HG03521 (cell line): Measurements from ENCODE around the gene PTEN.
"Not testable (repeated sequence)": the region's sequence is repeated elsewhere in the genome, so short reads cannot be mapped to it uniquely, and the experiment has no call there.

Experiments used
- ATAC-seq: cut with Tn5 transposase; IDR thresholded peaks from one replicate; pipeline ENCODE4 v1.9.1; 2021; ENCODE audit warnings: mild to moderate bottlenecking, moderate library complexity; ENCODE audit not compliant: unreplicated experiment

PTEN gene

DNA sequence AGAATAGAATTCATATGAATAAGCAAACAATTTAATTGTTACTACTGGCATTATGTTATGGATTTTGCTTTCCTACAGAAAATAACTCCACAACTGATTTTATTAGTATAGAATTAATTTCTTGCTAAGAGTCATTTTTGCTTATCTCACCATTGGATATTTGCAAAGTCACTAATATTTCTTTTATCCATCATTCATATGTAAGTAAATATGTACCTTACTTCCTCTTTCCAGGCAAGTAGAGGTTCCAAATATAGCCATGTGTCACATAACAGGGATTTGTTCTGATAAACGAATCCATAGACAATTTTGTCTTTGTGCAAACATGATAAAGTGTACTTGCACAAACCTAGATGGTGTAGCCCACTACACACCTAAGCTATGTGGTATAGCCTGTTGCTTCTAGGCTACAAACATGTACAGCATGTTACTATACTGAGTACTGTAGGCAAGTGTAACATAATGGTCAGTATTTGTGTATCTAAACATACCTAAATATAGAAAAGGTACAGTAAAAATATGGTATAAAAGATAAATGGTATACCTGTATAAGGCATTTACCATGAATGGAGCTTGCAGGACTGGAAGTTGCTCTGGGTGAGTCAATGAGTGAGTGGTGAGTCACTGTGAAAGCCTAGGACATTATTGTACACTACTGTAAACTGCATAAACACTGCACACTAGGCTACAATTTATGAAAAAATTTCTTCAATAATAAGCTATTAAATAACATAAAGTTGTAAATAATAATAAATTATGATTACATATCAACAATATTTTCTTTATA is 18.4 kb upstream of the PTEN start:
- no peak for ATAC-seq

DNA sequence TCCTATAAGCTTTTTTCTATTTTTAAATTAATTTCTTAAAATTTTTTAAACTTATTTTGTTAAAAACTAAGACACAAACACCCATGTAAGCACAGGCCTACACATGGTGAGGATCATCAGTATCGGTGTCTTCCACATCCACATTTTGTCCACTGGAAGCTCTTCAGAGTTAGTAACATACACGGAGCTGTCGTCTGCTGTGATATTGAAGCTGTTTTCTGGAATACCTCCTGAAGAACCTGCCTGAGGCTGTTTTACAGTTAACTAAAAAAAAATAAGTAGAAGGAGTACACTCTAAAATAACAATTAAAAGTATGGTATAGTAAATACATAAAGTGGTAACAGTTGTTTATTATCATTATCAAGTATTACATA is 17.8 kb upstream of the PTEN start:
- ATAC-seq: no peak

- no peak for ATAC-seq
Observed at GRCh38 chr10:87846023-87846422, 17.4 kb upstream of the PTEN start.

GRCh38 chr10:87846711-87847110 is 16.7 kb upstream of the PTEN start:
- not testable (repeated sequence) for ATAC-seq

DNA sequence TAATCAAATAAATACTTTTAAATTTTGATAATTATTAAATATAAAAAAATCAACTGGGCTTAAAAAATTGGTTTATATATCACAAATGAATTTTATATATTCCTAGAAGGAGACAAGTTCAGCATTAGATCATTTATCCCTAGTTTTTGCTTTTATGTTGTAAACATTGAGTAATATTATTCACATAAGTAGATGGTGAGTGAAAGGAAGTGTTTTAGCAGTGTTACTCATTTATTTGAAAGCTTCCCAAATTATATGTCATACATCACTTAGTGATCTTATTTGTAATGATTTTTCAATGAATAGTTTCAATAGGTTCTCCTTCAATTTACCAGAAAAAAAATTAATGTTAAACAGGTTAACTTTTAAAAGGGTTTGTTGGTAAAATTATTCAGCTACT is 15.9 kb upstream of the PTEN start:
- ATAC-seq: no peak

DNA sequence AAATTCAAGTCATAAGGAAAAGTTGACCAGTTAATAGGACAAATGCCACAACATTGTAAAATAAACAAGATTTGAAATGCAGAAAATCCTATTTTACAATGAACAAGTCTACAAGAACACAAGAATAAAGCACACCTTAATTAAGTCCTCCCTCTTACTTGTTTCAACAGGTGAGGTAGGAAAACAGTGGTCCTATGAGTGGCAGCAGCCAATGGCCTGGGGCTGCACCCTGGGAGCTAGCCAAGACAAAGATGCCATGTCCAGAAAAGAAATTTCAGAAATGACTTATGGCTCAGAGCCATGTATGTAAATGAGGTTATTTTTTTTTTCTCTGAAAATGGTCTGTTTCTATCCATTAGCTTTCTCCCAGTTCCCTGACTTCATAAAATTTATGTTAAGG is 14.4 kb upstream of the PTEN start:
- no peak for ATAC-seq

- no peak for ATAC-seq
Observed at GRCh38 chr10:87850742-87851205, 12.7 kb upstream of the PTEN start.

DNA sequence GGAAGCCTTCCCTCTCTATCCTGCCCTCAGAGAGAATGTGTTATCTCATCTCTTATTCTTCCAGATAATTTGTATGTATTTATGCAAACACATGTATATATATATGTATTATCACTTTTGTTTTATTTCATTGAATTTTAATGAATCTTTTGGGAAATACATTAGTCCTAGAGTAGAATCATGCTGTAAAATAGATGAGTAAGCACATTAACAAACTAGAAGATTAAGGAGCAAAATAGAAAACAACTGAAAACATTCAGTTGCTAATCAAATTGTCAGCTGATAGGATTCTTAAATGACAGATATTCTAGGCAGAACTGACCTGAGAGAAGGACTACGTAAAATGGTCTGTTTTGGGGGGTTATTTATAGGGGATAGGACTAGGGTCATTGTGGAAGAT is 11.3 kb upstream of the PTEN start:
- ATAC-seq: no peak

DNA sequence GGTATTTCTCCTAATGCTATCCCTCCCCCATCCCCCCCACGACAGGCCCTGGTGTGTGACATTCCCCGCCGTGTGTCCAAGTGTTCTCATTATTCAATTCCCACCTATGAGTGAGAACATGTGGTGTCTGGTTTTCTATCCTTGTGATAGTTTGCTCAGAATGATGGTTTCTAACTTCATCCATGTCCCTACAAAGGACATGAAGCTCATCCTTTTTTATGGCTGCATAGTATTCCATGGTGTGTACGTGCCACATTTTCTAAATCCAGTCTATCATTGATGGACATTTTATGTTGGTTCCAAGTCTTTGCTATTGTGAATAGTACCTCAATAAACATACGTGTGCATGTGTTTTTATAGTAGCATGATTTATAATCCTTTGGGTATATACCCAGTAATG is 8.2 kb upstream of the PTEN start:
- ATAC-seq: not testable (repeated sequence)

DNA sequence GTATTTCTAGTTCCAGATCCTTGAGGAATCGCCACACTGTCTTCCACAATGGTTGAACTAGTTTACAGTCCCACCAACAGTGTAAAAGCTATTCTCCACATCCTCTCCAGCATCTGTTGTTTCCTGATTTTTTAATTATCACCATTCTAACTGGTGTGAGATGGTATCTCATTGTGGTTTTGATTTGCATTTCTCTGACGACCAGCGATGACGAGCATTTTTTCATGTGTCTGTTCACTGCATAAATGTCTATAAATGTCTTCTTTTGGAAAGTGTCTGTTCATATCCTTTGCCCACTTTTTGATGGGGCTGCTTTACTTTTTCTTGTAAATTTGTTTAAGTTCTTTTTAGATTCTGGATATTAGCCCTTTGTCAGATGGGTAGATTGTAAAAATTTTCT is 7.8 kb upstream of the PTEN start:
- not testable (repeated sequence) for ATAC-seq

DNA sequence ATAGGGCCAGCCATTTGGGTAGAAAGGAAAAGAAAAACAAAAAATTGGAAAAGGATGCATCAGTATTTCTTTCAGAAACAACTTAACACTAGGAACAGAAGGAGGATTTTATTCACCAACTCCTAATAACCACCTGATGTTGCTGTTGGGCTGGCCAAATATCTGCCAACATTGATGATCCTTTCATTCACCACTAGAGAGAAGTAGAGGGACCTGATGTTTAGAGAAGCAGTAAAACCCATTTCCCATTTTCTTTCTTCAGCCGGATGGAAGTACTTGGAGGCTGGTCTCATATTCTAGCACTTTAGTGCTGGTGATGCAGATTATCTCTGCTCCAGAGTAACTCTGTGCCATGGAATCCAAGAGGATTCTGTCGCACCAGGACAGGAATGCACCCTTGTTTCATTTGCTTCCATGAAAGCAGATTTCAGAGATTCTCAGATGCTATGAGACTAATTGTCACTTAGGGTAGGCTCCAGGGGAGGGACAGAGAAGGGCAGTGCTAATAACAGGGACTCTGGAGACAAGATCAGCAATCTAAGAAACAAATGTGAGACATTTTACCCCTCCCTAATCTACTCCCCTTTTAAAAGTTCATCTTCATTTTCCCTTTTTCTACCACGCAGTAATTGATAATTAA is 3.1 kb upstream of the PTEN start:
- ATAC-seq: no peak

DNA sequence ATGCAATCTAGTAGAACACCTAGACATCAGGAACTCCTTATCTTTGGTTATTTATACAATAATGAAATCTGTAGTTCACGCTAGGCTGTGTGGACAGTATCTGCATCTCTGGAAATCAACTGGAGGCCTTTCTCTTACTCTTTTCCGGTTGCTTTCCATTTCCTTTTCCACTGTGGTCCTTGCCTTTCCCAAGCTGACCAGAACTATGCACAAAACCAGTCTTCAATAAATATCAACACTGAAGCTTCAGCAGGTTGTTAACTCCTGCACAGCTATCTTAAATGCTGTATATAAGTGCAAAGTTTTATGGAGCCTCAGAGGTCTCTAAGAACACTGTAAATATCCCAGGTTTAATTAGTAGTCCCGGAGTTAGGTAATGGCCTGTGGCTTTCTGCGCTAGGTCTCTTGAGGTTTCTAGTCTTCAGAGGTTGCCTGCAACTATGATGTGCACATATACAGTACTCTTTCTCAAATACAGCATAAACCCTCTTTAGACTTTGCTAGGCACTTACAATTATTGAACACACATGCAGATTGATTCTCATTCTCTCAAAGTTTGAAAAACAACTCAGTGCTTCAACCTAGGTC is 2.5 kb upstream of the PTEN start:
- ATAC-seq: no peak

DNA sequence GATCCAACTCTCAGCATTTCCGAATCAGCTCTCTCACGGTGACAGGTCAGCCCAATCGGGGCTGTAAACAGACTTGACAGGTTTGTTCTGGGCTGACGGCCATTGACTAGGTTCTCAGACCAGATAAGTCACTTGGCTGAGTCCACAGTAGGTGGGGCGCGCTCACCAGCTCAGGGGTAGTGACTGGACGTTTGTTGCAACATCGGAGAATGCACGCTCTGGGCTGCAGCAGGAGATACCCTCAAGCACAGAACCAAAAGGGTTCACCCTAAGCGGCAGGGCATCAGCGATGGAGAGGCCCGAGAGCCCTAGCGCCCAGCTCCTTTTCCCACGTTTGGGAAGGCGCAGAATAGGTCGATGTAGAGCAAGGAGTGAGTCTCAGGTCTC is 1.9 kb upstream of the PTEN start:
- ATAC-seq: peak; percentile 14

DNA sequence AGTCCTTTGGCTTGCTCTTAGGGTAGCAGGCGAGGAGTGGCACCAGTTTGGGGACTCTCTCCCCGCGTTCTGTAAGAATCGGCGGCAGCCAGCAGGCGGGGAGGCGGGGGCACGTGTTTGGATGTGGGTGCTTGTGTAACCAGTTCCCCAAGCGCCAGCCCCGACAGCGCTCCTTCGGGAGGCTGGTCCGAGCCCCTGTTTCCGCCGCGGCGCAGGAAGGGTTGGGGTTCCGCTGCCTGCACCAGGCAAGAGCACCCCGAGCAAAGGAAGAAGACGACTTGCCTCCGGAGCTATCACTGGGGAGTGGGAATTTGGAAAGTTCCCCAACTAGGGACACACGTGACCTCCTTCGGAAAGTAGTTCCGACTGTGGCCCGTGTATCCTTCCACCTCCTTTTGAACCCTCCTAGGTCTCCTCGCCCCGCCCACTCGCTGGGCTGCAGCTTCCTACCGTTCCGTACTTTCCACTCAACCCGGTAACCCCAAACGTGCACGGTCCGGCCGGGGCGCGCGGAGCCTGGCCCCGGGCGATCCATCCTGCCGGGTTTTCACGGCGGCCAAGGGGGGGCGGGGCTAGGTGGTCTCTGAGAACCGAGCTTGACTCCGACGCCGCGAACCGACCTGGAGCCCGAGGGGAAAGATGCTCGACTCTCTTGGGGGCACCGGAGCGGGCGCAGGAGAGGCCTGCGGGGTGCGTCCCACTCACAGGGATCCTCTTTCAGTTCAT is 1.3 kb upstream of the PTEN start:
- ATAC-seq: peak; percentile 55

- peak; percentile 5 for ATAC-seq
Observed at GRCh38 chr10:87862679-87863052, 759 bp upstream of the PTEN start.

DNA sequence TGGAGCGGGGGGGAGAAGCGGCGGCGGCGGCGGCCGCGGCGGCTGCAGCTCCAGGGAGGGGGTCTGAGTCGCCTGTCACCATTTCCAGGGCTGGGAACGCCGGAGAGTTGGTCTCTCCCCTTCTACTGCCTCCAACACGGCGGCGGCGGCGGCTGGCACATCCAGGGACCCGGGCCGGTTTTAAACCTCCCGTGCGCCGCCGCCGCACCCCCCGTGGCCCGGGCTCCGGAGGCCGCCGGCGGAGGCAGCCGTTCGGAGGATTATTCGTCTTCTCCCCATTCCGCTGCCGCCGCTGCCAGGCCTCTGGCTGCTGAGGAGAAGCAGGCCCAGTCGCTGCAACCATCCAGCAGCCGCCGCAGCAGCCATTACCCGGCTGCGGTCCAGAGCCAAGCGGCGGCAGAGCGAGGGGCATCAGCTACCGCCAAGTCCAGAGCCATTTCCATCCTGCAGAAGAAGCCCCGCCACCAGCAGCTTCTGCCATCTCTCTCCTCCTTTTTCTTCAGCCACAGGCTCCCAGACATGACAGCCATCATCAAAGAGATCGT is 598 bp downstream of the PTEN start:
- ATAC-seq: not testable (repeated sequence)

DNA sequence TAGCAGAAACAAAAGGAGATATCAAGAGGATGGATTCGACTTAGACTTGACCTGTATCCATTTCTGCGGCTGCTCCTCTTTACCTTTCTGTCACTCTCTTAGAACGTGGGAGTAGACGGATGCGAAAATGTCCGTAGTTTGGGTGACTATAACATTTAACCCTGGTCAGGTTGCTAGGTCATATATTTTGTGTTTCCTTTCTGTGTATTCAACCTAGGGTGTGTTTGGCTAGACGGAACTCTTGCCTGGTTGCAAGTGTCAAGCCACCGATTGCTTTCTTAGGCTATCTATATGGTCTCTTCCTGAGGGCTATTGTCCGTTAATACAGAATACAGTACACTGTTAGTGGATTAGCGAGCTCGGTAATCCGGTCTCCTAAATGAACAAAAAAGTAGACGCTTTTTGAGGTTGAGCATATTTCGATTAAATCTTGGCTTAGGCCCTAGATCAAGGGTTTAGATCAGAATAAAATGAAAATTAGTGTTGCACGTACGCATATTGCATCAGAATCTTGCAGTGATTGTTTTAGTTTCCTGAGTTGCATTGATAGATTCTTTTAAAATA is 1.2 kb downstream of the PTEN start:
- ATAC-seq: no peak

DNA sequence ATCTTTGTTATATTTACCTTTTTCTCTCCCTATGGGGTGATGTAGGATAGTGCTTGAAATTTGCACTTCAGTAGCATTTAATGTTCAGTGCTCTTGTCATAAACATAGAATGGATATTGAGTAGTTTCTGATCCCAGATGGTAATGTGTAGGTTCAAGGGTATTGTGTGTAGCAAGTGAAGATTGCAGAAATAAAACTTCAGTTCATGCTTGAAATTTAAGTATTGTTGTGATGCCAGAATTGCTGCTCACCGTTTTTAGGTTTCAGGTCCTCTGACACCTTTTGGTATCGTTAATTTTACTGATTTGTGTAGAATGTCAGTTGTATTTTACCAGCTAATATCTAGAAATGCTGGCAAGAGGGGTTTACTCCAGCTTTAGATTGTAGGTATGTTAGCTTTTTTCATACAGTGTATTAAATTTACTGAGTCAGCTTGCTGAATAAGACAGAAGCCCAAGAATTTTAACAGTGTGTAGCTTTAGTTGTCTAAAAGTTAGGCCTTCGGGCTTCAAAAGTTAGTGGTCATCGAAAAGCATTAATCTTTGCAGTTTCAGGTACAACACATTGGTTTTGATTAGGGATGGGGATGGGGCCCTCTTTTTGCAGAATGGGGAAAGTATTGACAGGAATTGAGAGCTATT is 1.9 kb downstream of the PTEN start:
- ATAC-seq: no peak

- no peak for ATAC-seq
Observed at GRCh38 chr10:87866412-87866974, 3.1 kb downstream of the PTEN start.

DNA sequence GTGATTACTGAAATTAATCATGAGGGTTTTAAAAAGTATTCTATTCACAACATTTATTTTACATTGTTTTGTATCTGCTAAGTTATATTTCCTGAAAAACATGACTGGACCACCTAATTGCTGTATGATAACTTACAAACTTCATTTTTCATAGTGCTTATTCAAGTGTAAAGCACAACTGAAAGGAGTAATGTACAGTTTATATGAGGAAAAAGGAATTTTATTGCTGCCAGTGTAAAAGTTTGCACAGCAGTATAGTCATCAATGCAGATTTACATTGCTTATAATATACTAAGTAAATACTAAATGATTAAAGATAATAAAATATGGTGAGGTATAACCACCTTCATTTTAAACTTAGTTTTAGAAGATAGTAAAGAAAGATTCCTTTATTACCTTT is 4.0 kb downstream of the PTEN start:
- no peak for ATAC-seq
